GM10248 (cell line): Measurements from ENCODE around the gene GRID1.

Experiments used
- CTCF ChIA-PET: fragments of 300-600 bp; sonication (Branson Sonifier 250); formaldehyde crosslinking; extraction: SDS; loops from one replicate; lab custom pipeline; 2021; ENCODE audit warnings: antibody characterized with exemption; lab: Yijun Ruan, JAX
- POLR2A ChIA-PET: fragments of 350-650 bp; sonication (Branson Sonifier 250); formaldehyde crosslinking; extraction: SDS; loops from one replicate; lab custom pipeline; 2020; ENCODE audit warnings: antibody characterized with exemption; lab: Yijun Ruan, JAX
- DNase-seq: peaks from one replicate; pipeline ENCODE4 v3.0.0; 2012; ENCODE audit errors: extremely low spot score
- CTCF ChIP-seq: IDR thresholded peaks from 2 replicates; pipeline ENCODE4 v1.5.1; 2012; ENCODE audit warnings: mild to moderate bottlenecking, low read depth; ENCODE audit errors: extremely low read depth, missing control alignments, control extremely low read depth

Gene GRID1

DNA sequence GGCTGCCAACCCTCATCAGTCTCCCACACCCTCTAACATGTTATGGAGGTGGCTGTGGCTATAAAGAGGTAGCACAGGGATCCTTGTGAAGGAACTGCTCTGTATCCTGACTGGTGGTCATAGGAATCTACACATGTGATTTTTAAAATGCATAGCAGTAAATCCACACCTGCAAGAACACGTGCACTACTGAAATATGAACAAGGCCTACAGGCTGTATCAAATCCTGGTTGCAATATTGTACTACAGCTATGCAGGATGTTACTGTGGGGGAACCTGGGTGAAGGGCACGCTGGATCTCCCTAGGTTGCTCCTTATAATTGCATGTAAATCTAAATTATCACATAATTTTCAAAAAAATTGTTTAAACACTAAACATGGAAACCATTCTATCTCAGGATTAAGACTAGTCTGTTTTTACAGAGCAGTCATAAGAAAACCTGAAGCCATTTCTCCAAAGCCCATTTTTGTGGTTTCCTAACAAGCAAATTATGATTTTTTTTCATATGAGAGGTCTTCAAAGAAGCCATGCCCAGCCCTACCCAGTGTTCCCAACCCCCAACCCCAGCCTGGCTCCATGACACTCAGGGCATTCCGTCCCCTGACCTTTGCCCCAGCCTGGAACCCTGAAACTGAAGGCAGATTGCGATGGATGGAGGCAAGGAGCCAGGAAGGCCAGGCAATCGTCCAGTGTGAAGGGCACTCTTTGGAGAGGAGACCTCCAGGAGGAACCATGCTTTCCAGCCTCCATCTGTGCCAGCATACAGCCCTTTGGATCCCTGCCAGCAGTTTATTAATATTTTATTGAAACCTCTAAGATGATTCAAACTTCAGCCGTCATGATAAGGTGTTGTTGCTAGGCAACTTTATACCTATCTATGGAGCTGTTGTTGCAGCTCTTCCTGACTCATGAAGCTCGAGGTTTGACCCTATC is 161.0 kb downstream of the GRID1 start:
- ChIA-PET CTCF (no interaction called here), POLR2A (no interaction called here)
- TF ChIP-seq CTCF, result no peak
- no peak for DNase-seq

DNA sequence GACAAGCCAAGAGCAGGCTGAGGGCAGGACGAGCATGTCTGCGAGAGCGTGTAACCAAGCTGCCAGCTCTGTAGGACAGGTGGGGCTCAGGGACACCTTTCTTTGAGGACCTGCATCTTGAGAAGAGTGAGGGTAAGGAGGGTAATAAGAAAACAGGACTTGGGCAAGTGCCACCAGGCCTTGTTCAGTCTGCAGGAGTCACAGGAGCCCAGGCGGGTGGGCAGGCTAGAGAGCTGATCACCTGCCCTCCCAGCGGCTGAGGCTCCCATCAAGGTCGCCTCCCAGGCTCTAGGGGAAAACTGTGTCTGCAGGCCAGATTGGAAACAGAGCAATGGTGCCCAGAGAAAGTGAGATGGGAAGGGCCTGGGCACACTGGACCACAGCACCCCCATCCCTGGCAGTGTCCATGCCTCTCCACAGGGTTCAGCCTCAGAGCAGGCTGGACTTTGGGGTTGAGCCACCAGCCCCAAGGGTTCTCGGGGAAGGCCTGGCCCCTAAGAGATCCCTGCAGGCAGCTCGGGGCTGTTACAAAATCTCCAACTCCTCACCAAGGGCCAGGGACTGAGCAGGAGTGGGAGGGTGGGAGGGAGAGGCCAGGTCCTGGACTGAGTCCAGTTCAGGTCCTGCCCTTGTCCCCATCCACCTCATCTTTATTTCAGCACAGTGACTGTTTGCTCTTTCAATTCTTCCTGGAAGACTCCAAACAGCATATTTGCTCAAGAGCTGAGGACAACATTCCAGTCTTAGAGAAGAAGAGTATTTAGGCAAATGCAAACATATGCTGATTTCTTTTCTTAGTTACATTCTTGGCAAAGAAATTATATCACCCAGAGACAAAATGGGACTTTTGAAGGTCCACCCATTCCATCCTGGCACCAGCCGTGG is 161.9 kb downstream of the GRID1 start:
- ChIA-PET POLR2A (no interaction called here), CTCF (no interaction called here)
- TF ChIP-seq CTCF, result no peak

DNA sequence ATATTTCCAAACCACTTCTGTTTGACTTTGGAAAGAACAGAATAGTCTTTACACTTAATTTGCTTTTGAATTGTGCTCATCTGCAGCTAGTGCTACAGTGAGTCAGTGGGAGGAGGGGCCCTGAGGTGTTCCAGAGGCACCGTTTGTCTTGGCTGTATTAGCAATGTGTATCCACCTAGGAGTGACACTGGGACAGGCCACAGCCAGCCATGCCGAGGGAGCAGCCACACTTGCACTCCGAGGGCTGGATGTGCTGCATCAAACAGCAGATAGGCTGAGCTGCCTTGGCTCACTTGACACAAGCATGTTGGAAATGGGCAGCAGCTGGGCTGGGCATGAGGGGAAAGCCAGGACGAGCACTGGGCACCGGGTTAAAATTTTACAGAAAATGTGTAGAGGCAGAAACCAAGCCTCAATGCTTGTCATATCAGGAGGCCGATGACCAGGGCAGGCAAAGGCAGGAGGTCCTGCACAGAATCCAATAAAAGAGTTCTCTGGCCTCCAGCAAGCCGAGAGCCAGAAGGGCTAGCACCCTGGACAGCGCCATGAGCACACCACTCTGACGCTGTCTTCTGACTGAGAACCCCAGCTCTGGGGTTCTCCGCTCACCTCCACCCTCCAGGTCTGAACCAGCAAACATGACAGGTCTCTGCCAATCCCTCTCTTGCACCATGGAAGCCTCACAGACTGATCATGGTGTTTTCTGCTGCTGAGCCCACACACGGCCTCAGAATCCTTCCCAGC is 163.3 kb downstream of the GRID1 start:
- ChIA-PET CTCF (no interaction called here), POLR2A (no interaction called here)
- DNase-seq, result no peak
- no peak for TF ChIP-seq CTCF

More for the DNA sequence above, 161.9 kb downstream of the GRID1 start:
- DNase-seq, result no peak

- CTCF ChIA-PET, result interaction anchor here (1.5 kb wide), 1 partner anchor 56 kb away, joined by 3 read pairs; no protein-coding TSS in a partner anchor
- no peak for TF ChIP-seq CTCF
- no peak for DNase-seq
- POLR2A ChIA-PET, result no interaction called here
Measured at GRCh38 chr10:86202226-86202735, 164.3 kb downstream of the GRID1 start.

GRCh38 chr10:86200867-86201266 is 165.7 kb downstream of the GRID1 start:
- no peak for DNase-seq
- ChIA-PET POLR2A (no interaction called here), CTCF (interaction anchor here (1.5 kb wide), 1 partner anchor 58 kb away, joined by 3 read pairs; no protein-coding TSS in a partner anchor)
- TF ChIP-seq CTCF, result no peak
